Ishikawa (cell line): ENCODE measurements around the gene CABP1.

Experiments
- CREB1 ChIP-seq: IDR thresholded peaks from 2 replicates; pipeline ENCODE4 v1.6.1; 2012; ENCODE audit warnings: low read depth
- EGR1 ChIP-seq: IDR thresholded peaks from 2 replicates; pipeline ENCODE4 v1.6.1; 2012
- EP300 ChIP-seq: IDR thresholded peaks from 2 replicates; pipeline ENCODE4 v1.6.1; 2012; ENCODE audit warnings: borderline replicate concordance
- NFIC ChIP-seq: IDR thresholded peaks from 2 replicates; pipeline ENCODE4 v1.6.1; 2012
- RAD21 ChIP-seq: IDR thresholded peaks from 2 replicates; pipeline ENCODE4 v1.6.1; 2012; ENCODE audit warnings: low read depth
- TAF1 ChIP-seq: IDR thresholded peaks from 2 replicates; pipeline ENCODE4 v1.6.1; 2012; ENCODE audit warnings: low read depth, mild to moderate bottlenecking
- TCF12 ChIP-seq: IDR thresholded peaks from 2 replicates; pipeline ENCODE4 v1.6.1; 2012; ENCODE audit warnings: low read depth
- TEAD4 ChIP-seq: IDR thresholded peaks from 2 replicates; pipeline ENCODE4 v1.6.1; 2012
- YY1 ChIP-seq: IDR thresholded peaks from 2 replicates; pipeline ENCODE4 v1.6.1; 2012; ENCODE audit warnings: low read depth
- ZBTB7A ChIP-seq: IDR thresholded peaks from 2 replicates; pipeline ENCODE4 v1.6.1; 2012; ENCODE audit warnings: low read depth
- TF ChIP-seq, protein P1 (sequence below): IDR thresholded peaks from 2 replicates; pipeline ENCODE4 v1.6.1; 2012
- TF ChIP-seq, protein P2 (sequence below): IDR thresholded peaks from 2 replicates; pipeline ENCODE4 v1.6.1; 2012; ENCODE audit warnings: low read depth, mild to moderate bottlenecking
- TF ChIP-seq, protein P3 (sequence below): IDR thresholded peaks from 2 replicates; pipeline ENCODE4 v1.6.1; 2012

DNA sequence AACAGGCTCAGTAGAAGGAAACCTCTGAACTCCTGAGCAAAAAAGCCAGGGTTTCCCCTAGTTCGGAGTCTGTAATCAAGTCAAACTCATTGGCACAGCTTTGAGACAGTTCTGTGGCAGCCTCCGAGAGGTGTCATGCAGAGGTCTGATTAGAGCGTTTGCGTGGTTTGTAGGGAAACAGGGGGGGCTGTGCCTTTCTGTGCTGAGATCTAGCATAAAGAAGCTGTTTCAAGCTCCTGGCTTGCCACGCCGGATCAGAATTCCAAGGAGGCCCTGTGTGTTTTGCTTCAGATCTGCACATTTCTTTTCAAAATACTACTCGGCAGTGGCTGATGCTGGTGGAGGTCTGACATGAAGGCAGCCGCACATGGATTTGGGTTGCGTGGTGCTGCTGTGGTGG is 1.7 kb downstream of the CABP1 start:
- no peak for TF ChIP-seq CREB1
- TF ChIP-seq EP300: no peak
- no peak for TF ChIP-seq RAD21
- TF ChIP-seq TCF12: no peak
- TF ChIP-seq TEAD4: no peak
- TF ChIP-seq, protein P1, sequence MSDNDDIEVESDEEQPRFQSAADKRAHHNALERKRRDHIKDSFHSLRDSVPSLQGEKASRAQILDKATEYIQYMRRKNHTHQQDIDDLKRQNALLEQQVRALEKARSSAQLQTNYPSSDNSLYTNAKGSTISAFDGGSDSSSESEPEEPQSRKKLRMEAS: no peak
- TF ChIP-seq, protein P2, sequence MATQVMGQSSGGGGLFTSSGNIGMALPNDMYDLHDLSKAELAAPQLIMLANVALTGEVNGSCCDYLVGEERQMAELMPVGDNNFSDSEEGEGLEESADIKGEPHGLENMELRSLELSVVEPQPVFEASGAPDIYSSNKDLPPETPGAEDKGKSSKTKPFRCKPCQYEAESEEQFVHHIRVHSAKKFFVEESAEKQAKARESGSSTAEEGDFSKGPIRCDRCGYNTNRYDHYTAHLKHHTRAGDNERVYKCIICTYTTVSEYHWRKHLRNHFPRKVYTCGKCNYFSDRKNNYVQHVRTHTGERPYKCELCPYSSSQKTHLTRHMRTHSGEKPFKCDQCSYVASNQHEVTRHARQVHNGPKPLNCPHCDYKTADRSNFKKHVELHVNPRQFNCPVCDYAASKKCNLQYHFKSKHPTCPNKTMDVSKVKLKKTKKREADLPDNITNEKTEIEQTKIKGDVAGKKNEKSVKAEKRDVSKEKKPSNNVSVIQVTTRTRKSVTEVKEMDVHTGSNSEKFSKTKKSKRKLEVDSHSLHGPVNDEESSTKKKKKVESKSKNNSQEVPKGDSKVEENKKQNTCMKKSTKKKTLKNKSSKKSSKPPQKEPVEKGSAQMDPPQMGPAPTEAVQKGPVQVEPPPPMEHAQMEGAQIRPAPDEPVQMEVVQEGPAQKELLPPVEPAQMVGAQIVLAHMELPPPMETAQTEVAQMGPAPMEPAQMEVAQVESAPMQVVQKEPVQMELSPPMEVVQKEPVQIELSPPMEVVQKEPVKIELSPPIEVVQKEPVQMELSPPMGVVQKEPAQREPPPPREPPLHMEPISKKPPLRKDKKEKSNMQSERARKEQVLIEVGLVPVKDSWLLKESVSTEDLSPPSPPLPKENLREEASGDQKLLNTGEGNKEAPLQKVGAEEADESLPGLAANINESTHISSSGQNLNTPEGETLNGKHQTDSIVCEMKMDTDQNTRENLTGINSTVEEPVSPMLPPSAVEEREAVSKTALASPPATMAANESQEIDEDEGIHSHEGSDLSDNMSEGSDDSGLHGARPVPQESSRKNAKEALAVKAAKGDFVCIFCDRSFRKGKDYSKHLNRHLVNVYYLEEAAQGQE: no peak
- TF ChIP-seq ZBTB7A: no peak
- TF ChIP-seq, protein P3, sequence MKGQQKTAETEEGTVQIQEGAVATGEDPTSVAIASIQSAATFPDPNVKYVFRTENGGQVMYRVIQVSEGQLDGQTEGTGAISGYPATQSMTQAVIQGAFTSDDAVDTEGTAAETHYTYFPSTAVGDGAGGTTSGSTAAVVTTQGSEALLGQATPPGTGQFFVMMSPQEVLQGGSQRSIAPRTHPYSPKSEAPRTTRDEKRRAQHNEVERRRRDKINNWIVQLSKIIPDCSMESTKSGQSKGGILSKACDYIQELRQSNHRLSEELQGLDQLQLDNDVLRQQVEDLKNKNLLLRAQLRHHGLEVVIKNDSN: no peak
- TF ChIP-seq YY1: no peak
- TF ChIP-seq EGR1: no peak
- no peak for TF ChIP-seq TAF1
- TF ChIP-seq NFIC: no peak
